Caco-2 (cell line): ENCODE data around the gene TMC7. TPM values are rescaled to one million over a fixed set of nuclear protein-coding genes. Genes with fewer than 3 reads are reported as not detected.

Source experiments
- Bru-seq: library from RNA; stranded (reverse); fragments of 400-500 nt; gene quantifications from one replicate; lab custom pipeline; 2021; lab: Mats Ljungman, UMichigan
- BruChase-seq, 2 experiments: library from RNA; stranded (reverse); fragments of 400-500 nt; gene quantifications; one replicate each; lab custom pipeline; 2021; lab: Mats Ljungman, UMichigan
- BruUV-seq: library from RNA; stranded (reverse); fragments of 400-500 nt; replicated peaks from 2 replicates; lab custom pipeline; 2021; lab: Mats Ljungman, UMichigan
- CTCF ChIA-PET: fragments of 300-600 bp; sonication (Branson Sonifier 250); formaldehyde crosslinking; loops from one replicate; lab custom pipeline; 2022; ENCODE audit warnings: antibody characterized with exemption; lab: Charles Lee
- POLR2A ChIA-PET: fragments of 300-600 bp; sonication (Branson Sonifier 250); formaldehyde crosslinking; loops from one replicate; lab custom pipeline; 2022; ENCODE audit warnings: antibody characterized with exemption; lab: Charles Lee
- DNase-seq, 2 experiments: peaks; one replicate each; pipeline versions ENCODE4 v3.0.0 to v3.0.0-alpha.2; 2020 to 2022
- H3K27me3 ChIP-seq: replicated peaks from 2 replicates; pipeline ENCODE4 v1.6.0; 2011; ENCODE audit warnings: low read length; ENCODE audit not compliant: control insufficient read depth, insufficient read depth
- H3K36me3 ChIP-seq: 2 replicates; pipeline ENCODE4 v1.5.1; 2011; ENCODE audit warnings: low read length; ENCODE audit not compliant: control insufficient read depth, insufficient read depth
- H3K4me1 ChIP-seq: fragments of 250-450 bp; sonication (Bioruptor Pico); 2 replicates; pipeline ENCODE4 v1.5.1; 2020; ENCODE audit warnings: mild to moderate bottlenecking
- H3K4me3 ChIP-seq: 2 replicates; pipeline ENCODE4 v1.5.1; 2011; ENCODE audit warnings: low read depth, mild to moderate bottlenecking, control low read depth, low read length
- H3K9me3 ChIP-seq: fragments of 250-450 bp; sonication (Bioruptor Pico); 2 replicates; pipeline ENCODE4 v1.5.1; 2020; ENCODE audit warnings: mild to moderate bottlenecking, moderate library complexity
- H3K27ac Mint-ChIP-seq: one replicate; pipeline ENCODE4 v1.8.0; 2022; ENCODE audit warnings: mixed read lengths; ENCODE audit not compliant: unreplicated experiment
- H3K27me3 Mint-ChIP-seq: one replicate; pipeline ENCODE4 v1.8.0; 2022; ENCODE audit warnings: mixed read lengths; ENCODE audit not compliant: insufficient read depth, unreplicated experiment
- H3K36me3 Mint-ChIP-seq: one replicate; pipeline ENCODE4 v1.8.0; 2022; ENCODE audit warnings: mild to moderate bottlenecking, mixed read lengths; ENCODE audit not compliant: insufficient read depth, unreplicated experiment
- H3K4me1 Mint-ChIP-seq: one replicate; pipeline ENCODE4 v1.8.0; 2022; ENCODE audit warnings: low read depth, mixed read lengths; ENCODE audit not compliant: unreplicated experiment
- H3K4me3 Mint-ChIP-seq: one replicate; pipeline ENCODE4 v1.8.0; 2022; ENCODE audit warnings: mild to moderate bottlenecking, moderate library complexity, mixed read lengths; ENCODE audit not compliant: unreplicated experiment
- H3K9me3 Mint-ChIP-seq: one replicate; pipeline ENCODE4 v1.8.0; 2022; ENCODE audit warnings: mixed read lengths; ENCODE audit not compliant: unreplicated experiment
- intact Hi-C: fragments of 100-400 bp; cut with micrococcal nuclease; formaldehyde crosslinking; loops from one replicate; pipeline ENCODE4 v1.10.0; 2022; ENCODE audit not compliant: unreplicated experiment
- long read RNA-seq: library from polyadenylated mRNA; stranded (forward); transcript quantifications from one replicate; pipeline ENCODE4 v2.0.0, GENCODE V29; 2022
- total RNA-seq: library from RNA; stranded (reverse); gene quantifications from 2 replicates; pipeline ENCODE4 v1.2.3, GENCODE V29; 2022
- TF ChIP-seq, protein P1 (sequence below), 2 experiments: fragments of 200-600 bp in 1 of 2; IDR thresholded peaks; 1 replicate in 1 of 2; 2 replicates in 1 of 2; pipeline versions ENCODE4 v1.5.1 to v1.8.0; 2011 to 2022; ENCODE audit warnings: antibody characterized with exemption in 1 of 2, control low read depth in 1 of 2, inconsistent platforms in 1 of 2, low read depth in 1 of 2, low read length in 1 of 2, mild to moderate bottlenecking in 1 of 2, moderate library complexity in 1 of 2; ENCODE audit not compliant: insufficient read depth in 1 of 2, severe bottlenecking in 1 of 2, unreplicated experiment in 1 of 2

Gene TMC7
- total RNA-seq (4.0 and 4.5 TPM in 2 replicates), Bru-seq, nascent RNA (percentile 49 among the genes with signal in this experiment), BruChase-seq, experiment 1, labeled RNA remaining after a 2-hour chase (percentile 46 among the genes with signal in this experiment), BruChase-seq, experiment 2, labeled RNA remaining after a 6-hour chase (percentile 55 among the genes with signal in this experiment)
- long read RNA-seq, transcript TMC7-201 (16 exons, 3,640 nt) = major isoform, 8 of 20 reads
- long read RNA-seq, partial matches to known transcripts = 0 of 20 reads
- long read RNA-seq, other reads (novel, unspliced or antisense) = 12 of 20 reads

DNA sequence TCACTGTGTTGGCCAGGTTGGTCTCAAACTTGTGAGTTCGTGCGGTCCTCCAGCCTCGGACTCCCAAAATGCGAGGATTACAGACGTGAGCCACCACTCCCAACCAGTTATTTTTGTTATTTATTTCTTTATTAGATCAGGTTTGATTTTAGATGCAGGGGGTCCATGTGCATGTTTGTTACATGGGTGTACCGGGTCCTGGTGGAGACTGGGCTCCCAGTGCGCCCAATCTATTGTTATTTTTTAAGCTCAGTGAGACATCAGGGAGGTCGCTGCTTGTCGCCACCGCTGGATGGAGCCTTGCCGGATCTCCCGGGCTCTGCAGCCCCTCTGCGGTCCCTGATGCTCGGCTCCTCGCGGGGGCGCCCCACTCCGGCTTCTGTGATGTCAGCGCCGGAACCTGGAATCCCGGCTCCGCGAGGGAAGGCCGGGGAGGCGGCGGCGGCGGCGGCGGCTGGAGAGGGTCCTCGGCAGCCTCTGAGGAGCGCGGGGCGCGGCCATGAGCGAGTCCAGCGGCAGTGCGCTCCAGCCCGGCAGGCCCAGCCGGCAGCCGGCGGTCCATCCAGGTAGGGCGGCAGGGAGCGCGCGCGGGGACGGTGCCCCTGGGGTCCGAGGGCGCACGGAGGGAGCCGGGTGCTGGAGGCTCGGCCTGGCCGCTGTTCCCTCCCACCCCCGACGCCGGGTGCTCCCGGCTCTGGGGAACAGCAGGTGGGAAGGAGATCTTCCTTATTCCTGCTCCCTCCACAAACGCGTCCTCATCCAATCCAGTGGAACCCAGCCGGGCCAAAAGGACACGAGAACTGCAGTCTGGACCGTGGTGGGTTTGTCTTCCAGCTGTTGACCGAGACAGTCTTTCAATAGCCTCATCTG lies at the start of gene TMC7:
TSS of gene TMC7 (plus strand) at position 370 of the 870 bp plus-strand sequence. CDS start at position 500, 130 bp downstream.
- intact Hi-C loops = loop anchor here (1.0 to 2.0 kb wide), 2 partner anchors 15 to 89 kb away; no protein-coding TSS in a partner anchor
- no peaks in the 10 kb centered on the region for H3K36me3 Mint-ChIP-seq

DNA sequence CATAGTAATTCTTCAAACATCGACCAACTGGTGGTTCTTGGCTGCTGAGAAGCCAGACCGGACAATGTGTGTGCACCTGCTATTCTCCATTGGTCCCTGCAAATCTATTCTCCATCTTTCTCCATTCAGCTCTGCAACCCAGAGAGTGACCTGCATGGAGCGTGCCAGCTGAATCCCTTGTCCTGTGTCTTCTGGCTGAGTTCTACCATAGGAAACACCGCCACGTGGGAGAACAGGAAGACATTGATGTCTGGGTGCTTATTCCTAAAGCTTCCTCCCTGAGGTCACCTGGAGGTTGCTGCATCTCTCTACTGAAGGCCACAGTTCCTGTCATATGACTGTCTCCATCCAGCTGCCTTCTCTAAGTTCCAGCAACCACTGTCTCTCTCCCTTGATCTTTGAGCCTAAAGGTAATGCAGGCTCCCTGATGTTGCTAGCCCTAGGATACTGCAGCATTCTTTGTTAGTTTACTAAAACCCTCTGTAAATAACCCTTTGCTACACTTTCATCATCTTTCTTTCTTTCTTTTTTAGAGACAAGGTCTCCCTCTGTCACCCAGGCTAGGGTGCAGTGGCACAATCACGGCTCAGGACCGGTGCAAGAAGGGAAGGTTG lies 46.9 kb upstream of the TMC7 start:
- Mint-ChIP-seq H3K4me3 (peak overlapping the region; percentile 4), H3K9me3 (no peaks in the 10 kb centered on the region), H3K27me3 (no peaks in the 10 kb centered on the region), H3K4me1 (peaks cover 10% of the 10 kb centered on the region), H3K36me3 (no peaks in the 10 kb centered on the region), H3K27ac (no peak overlapping the region)
- ChIA-PET POLR2A (interaction anchor here (0.7 to 1.0 kb wide), 2 partner anchors 19 to 228 kb away, joined by 3 to 10 read pairs; no protein-coding TSS in a partner anchor), CTCF (interaction anchor here (0.7 kb wide), 1 partner anchor 14 kb away, joined by 3 read pairs; no protein-coding TSS in a partner anchor)
- no peaks in the 10 kb centered on the region for H3K36me3 ChIP-seq
- intact Hi-C loops = no loop called here
- BruUV-seq = no TSS peak
- TF ChIP-seq, protein P1, sequence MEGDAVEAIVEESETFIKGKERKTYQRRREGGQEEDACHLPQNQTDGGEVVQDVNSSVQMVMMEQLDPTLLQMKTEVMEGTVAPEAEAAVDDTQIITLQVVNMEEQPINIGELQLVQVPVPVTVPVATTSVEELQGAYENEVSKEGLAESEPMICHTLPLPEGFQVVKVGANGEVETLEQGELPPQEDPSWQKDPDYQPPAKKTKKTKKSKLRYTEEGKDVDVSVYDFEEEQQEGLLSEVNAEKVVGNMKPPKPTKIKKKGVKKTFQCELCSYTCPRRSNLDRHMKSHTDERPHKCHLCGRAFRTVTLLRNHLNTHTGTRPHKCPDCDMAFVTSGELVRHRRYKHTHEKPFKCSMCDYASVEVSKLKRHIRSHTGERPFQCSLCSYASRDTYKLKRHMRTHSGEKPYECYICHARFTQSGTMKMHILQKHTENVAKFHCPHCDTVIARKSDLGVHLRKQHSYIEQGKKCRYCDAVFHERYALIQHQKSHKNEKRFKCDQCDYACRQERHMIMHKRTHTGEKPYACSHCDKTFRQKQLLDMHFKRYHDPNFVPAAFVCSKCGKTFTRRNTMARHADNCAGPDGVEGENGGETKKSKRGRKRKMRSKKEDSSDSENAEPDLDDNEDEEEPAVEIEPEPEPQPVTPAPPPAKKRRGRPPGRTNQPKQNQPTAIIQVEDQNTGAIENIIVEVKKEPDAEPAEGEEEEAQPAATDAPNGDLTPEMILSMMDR (IDR thresholded peaks at IDR 0.05; ENCODE audit: insufficient read depth in 1 of 2, low read depth in 1 of 2, low read length in 1 of 2, severe bottlenecking in 1 of 2, unreplicated experiment in 1 of 2) = no peak
- no peaks in the 10 kb centered on the region for H3K27me3 ChIP-seq
- H3K4me3 ChIP-seq = no peak overlapping the region
- DNase-seq = peak in 1 of 2 experiments; percentile 20
- H3K9me3 ChIP-seq = no peaks in the 10 kb centered on the region
- H3K4me1 ChIP-seq = peaks cover 21% of the 10 kb centered on the region

More for the DNA sequence above, at the start of gene TMC7:
- BruUV-seq = no TSS peak
- ChIA-PET CTCF (interaction anchor here (0.6 to 2.0 kb wide), 15 partner anchors 12 to 395 kb away, joined by 3 to 12 read pairs (median 5); partner anchors contain the start of genes ARL6IP1 and COQ7), POLR2A (interaction anchor here (0.7 to 1.4 kb wide), 3 partner anchors 84 to 182 kb away, joined by 3 to 7 read pairs (median 3); partner anchors contain the start of genes ARL6IP1 and COQ7)
- Mint-ChIP-seq H3K4me3 (peak within 1 kb of the TSS; percentile 72), H3K27ac (peak within 1 kb of the TSS; percentile 35), H3K9me3 (no peaks in the 10 kb centered on the region), H3K27me3 (no peaks in the 10 kb centered on the region), H3K4me1 (no peaks in the 10 kb centered on the region)
- no peaks in the 10 kb centered on the region for H3K27me3 ChIP-seq
- TF ChIP-seq, protein P1 (IDR thresholded peaks at IDR 0.05; ENCODE audit: insufficient read depth in 1 of 2, low read depth in 1 of 2, low read length in 1 of 2, severe bottlenecking in 1 of 2, unreplicated experiment in 1 of 2) = peak; percentile 63 to 98
- H3K36me3 ChIP-seq = no peaks in the 10 kb centered on the region
- no peaks in the 10 kb centered on the region for H3K4me1 ChIP-seq
- H3K4me3 ChIP-seq = peak within 1 kb of the TSS; percentile 56
- H3K9me3 ChIP-seq = no peaks in the 10 kb centered on the region
- DNase-seq = peak; percentile 91 to 95
